Activated gamma-delta T cell treated with anti-CD3 and anti-CD28 coated beads, Interleukin-2, amount 50 U/mL, for 16 hours (primary cell): ENCODE data around the gene CRY2.
"Not testable (repeated sequence)": the region's sequence is repeated elsewhere in the genome, so short reads cannot be mapped to it uniquely, and the experiment has no call there.

Source experiments
- DNase-seq: peaks from one replicate; pipeline ENCODE4 v3.0.0-alpha.2; 2020; ENCODE audit warnings: low read depth

CRY2 gene

GRCh38 chr11:45899448-45900174 lies 52.3 kb downstream of the CRY2 start:
- DNase-seq, result peak; percentile 54

- not testable (repeated sequence) for DNase-seq
Observed at GRCh38 chr11:45900175-45900800, 53.0 kb downstream of the CRY2 start.

GRCh38 chr11:45900916-45901617 lies 53.8 kb downstream of the CRY2 start:
- DNase-seq, result no peak

GRCh38 chr11:45901626-45902025 lies 54.4 kb downstream of the CRY2 start:
- no peak for DNase-seq

- no peak for DNase-seq
Observed at GRCh38 chr11:45902452-45903380, 55.4 kb downstream of the CRY2 start.

GRCh38 chr11:45904309-45904915 lies 57.1 kb downstream of the CRY2 start:
- DNase-seq, result no peak

- no peak for DNase-seq
Observed at GRCh38 chr11:45905095-45905494, 57.8 kb downstream of the CRY2 start.

- DNase-seq, result not testable (repeated sequence)
Observed at GRCh38 chr11:45905576-45905975, 58.3 kb downstream of the CRY2 start.

- DNase-seq, result no peak
Observed at GRCh38 chr11:45906096-45906682, 58.9 kb downstream of the CRY2 start.

GRCh38 chr11:45906965-45907611 lies 59.8 kb downstream of the CRY2 start, which contains the start of gene FREY1:
FREY1 (minus strand) TSS chr11:45907271; CDS start chr11:45907245, 26 bp downstream.
- DNase-seq, result no peak

GRCh38 chr11:45907911-45908370 lies 60.7 kb downstream of the CRY2 start:
- DNase-seq, result no peak

GRCh38 chr11:45909594-45910475 lies 62.6 kb downstream of the CRY2 start:
- no peak for DNase-seq

- DNase-seq, result no peak
Observed at GRCh38 chr11:45910623-45911022, 63.3 kb downstream of the CRY2 start.

GRCh38 chr11:45913514-45913913 lies 66.2 kb downstream of the CRY2 start:
- no peak for DNase-seq

GRCh38 chr11:45913942-45914635 lies 66.8 kb downstream of the CRY2 start:
- DNase-seq, result no peak

- DNase-seq, result no peak
Observed at GRCh38 chr11:45915446-45915845, 68.2 kb downstream of the CRY2 start.

GRCh38 chr11:45917286-45917622 lies 70.0 kb downstream of the CRY2 start:
- DNase-seq, result no peak

- peak; percentile 87 for DNase-seq
Observed at GRCh38 chr11:45917623-45918330, 70.5 kb downstream of the CRY2 start, which contains the start of gene PEX16. PEX16 (minus strand) TSS chr11:45917877; CDS start chr11:45917811, 66 bp downstream.
